A549 (cell line): ENCODE data around the gene PIWIL4. TPM values are rescaled to one million over a fixed set of nuclear protein-coding genes. Genes with fewer than 3 reads are reported as not detected.

Experiments used
- ATAC-seq, 2 experiments: fragments of 200-7000 bp in 1 of 2; fragments of >200 bp in 1 of 2; cut with Nextera tagmentation in 1 of 2; cut with Tn5 transposase in 1 of 2; 3 replicates each; pipeline versions ENCODE4 v1.8.0 to v1.9.1; 2018 to 2020; ENCODE audit warnings: mild to moderate bottlenecking in 1 of 2, moderate library complexity in 1 of 2
- CTCF ChIA-PET: fragments of 300-600 bp; sonication (Branson Sonifier 250); formaldehyde crosslinking; extraction: SDS; loops from one replicate; lab custom pipeline; 2021; ENCODE audit warnings: antibody characterized with exemption, inconsistent platforms; lab: Yijun Ruan, JAX
- POLR2A ChIA-PET: fragments of 350-600 bp; formaldehyde crosslinking; extraction: SDS; loops from one replicate; lab custom pipeline; 2021; ENCODE audit warnings: antibody characterized with exemption, inconsistent platforms; lab: Yijun Ruan, JAX
- DNase-seq, 2 experiments: peaks; one replicate each; pipeline versions ENCODE4 v3.0.0 to v3.0.0-alpha.2; 2011 to 2016; ENCODE audit warnings: low read depth in 1 of 2, low spot score in 1 of 2
- FAIRE-seq: peaks from 2 replicates; lab custom pipeline; 2011; peaks lifted over from hg19 to GRCh38; lab: Jason Lieb, UNC
- H3K27ac ChIP-seq, 2 experiments: fragments of >200 bp; sonication (Bioruptor Twin); formaldehyde crosslinking; 3 replicates each; pipeline ENCODE4 v1.5.1; 2016 to 2017
- H3K4me1 ChIP-seq: fragments of >200 bp; sonication (Bioruptor Twin); formaldehyde crosslinking; 3 replicates; pipeline ENCODE4 v1.6.1; 2016
- H3K4me2 ChIP-seq: fragments of >200 bp; sonication (Bioruptor Twin); formaldehyde crosslinking; 3 replicates; pipeline ENCODE4 v1.6.1; 2016
- H3K4me3 ChIP-seq: fragments of >200 bp; sonication (Bioruptor Twin); formaldehyde crosslinking; 3 replicates; pipeline ENCODE4 v1.5.1; 2016
- H3K9me3 ChIP-seq: fragments of >200 bp; sonication (Bioruptor Twin); formaldehyde crosslinking; 3 replicates; pipeline ENCODE4 v1.6.1; 2016
- CBX2 ChIP-seq: fragments of 200-600 bp; sonication (generic); IDR thresholded peaks from 2 replicates; pipeline ENCODE4 v1.6.1; 2016; ENCODE audit warnings: low read depth, mild to moderate bottlenecking, borderline replicate concordance
- CBX8 ChIP-seq: fragments of 200-600 bp; sonication (generic); IDR thresholded peaks from 2 replicates; pipeline ENCODE4 v1.6.1; 2016
- CEBPB ChIP-seq, 2 experiments: fragments of >200 bp in 1 of 2; sonication (Bioruptor Twin) in 1 of 2; formaldehyde crosslinking in 1 of 2; IDR thresholded peaks; 2 replicates each; pipeline ENCODE4 v1.6.1; 2012 to 2016
- CHD4 ChIP-seq: fragments of 200-600 bp; sonication (generic); IDR thresholded peaks from 2 replicates; pipeline ENCODE4 v1.6.1; 2016; ENCODE audit warnings: antibody characterized with exemption, mild to moderate bottlenecking, borderline replicate concordance
- E2F6 ChIP-seq: IDR thresholded peaks from 2 replicates; pipeline ENCODE4 v1.6.1; 2012; ENCODE audit warnings: low read depth, borderline replicate concordance
- EHMT2 ChIP-seq: fragments of 200-600 bp; sonication (generic); IDR thresholded peaks from 2 replicates; pipeline ENCODE4 v1.6.1; 2016; ENCODE audit warnings: antibody characterized with exemption, low read depth, mild to moderate bottlenecking, moderate library complexity
- EP300 ChIP-seq, 2 experiments: fragments of >200 bp; sonication (Bioruptor Twin); formaldehyde crosslinking; IDR thresholded peaks; 2 replicates in 1 of 2; 3 replicates in 1 of 2; pipeline ENCODE4 v1.6.1; 2016 to 2017
- ESRRA ChIP-seq: fragments of 150-350 bp; IDR thresholded peaks from 2 replicates; pipeline ENCODE4 v1.6.1; 2014; ENCODE audit warnings: mild to moderate bottlenecking, low read length, borderline replicate concordance
- FOSB ChIP-seq: fragments of 250-450 bp; sonication (Bioruptor Pico); IDR thresholded peaks from 2 replicates; pipeline ENCODE4 v1.5.0; 2020; ENCODE audit warnings: mild to moderate bottlenecking, moderate library complexity
- GATA3 ChIP-seq: IDR thresholded peaks from 2 replicates; pipeline ENCODE4 v1.6.1; 2012; ENCODE audit warnings: borderline replicate concordance
- HES2 ChIP-seq: fragments of >200 bp; sonication (Bioruptor Twin); formaldehyde crosslinking; IDR thresholded peaks from 2 replicates; pipeline ENCODE4 v1.6.1; 2016
- HEYL ChIP-seq: fragments of 250-450 bp; sonication (Bioruptor Pico); IDR thresholded peaks from 2 replicates; pipeline ENCODE4 v1.8.0; 2021; ENCODE audit warnings: mild to moderate bottlenecking, moderate library complexity
- HOXB5 ChIP-seq: fragments of 250-450 bp; sonication (Bioruptor Pico); IDR thresholded peaks from 2 replicates; pipeline ENCODE4 v1.5.0; 2020; ENCODE audit warnings: mild to moderate bottlenecking, moderate library complexity
- MAFK ChIP-seq: fragments of 450-650 bp; IDR thresholded peaks from 2 replicates; pipeline ENCODE4 v1.6.1; 2014; ENCODE audit not compliant: partially characterized antibody
- NFE2L2 ChIP-seq: fragments of 150-350 bp; conservative IDR thresholded peaks from 2 replicates; pipeline ENCODE4 v1.6.1; 2014; ENCODE audit warnings: low read length
- POLR2A ChIP-seq: IDR thresholded peaks from 2 replicates; pipeline ENCODE4 v1.6.1; 2012; ENCODE audit warnings: mild to moderate bottlenecking, low read length
- RARB ChIP-seq: fragments of 250-450 bp; sonication (Bioruptor Pico); IDR thresholded peaks from 2 replicates; pipeline ENCODE4 v1.8.0; 2021; ENCODE audit warnings: mild to moderate bottlenecking, moderate library complexity
- RCOR1 ChIP-seq: fragments of 150-350 bp; IDR thresholded peaks from 2 replicates; pipeline ENCODE4 v1.6.1; 2014; ENCODE audit warnings: antibody characterized with exemption, low read length, low read depth
- RNF2 ChIP-seq: fragments of 200-600 bp; sonication (generic); IDR thresholded peaks from 2 replicates; pipeline ENCODE4 v1.6.1; 2016; ENCODE audit warnings: low read depth, mild to moderate bottlenecking, antibody characterized with exemption, moderate library complexity, borderline replicate concordance
- SMC3 ChIP-seq: fragments of >200 bp; sonication (Bioruptor Twin); formaldehyde crosslinking; IDR thresholded peaks from 3 replicates; pipeline ENCODE4 v1.6.1; 2018; ENCODE audit warnings: inconsistent platforms
- TP53 ChIP-seq: fragments of 250-450 bp; sonication (Bioruptor Pico); IDR thresholded peaks from 2 replicates; pipeline ENCODE4 v1.5.0; 2021; ENCODE audit warnings: mild to moderate bottlenecking, moderate library complexity
- ZSCAN20 ChIP-seq: fragments of 250-450 bp; sonication (Bioruptor Pico); IDR thresholded peaks from 2 replicates; pipeline ENCODE4 v1.8.0; 2022; ENCODE audit warnings: mild to moderate bottlenecking, moderate library complexity
- WGBS: methylation state at CpG from one replicate; pipeline ENCODE4 v1.1.6; 2017; ENCODE audit errors: missing lambda C conversion rate; 5-methylcytosine and 5-hydroxymethylcytosine counted together
- polyA plus RNA-seq, 4 experiments: library from polyadenylated mRNA; depleted of rRNA in 3 of 4; stranded (reverse); fragments of >200 nt; fragmentation: RNase III in 1 of 4; extraction: RNeasy Plus Mini Kit Qiagen cat#74134 plus additional on column Dnase treatment in 1 of 4; gene quantifications; 2 replicates in 3 of 4; 3 replicates in 1 of 4; pipeline ENCODE4 v1.2.3, GENCODE V29; 2011 to 2017
- TF ChIP-seq, protein P1 (sequence below): fragments of 200-600 bp; sonication (generic); IDR thresholded peaks from 2 replicates; pipeline ENCODE4 v1.6.1; 2016; ENCODE audit warnings: antibody characterized with exemption, mild to moderate bottlenecking, moderate library complexity
- TF ChIP-seq, protein P2 (sequence below): fragments of 250-450 bp; sonication (Bioruptor Pico); IDR thresholded peaks from 2 replicates; pipeline ENCODE4 v1.5.0; 2021; ENCODE audit warnings: mild to moderate bottlenecking, moderate library complexity, borderline replicate concordance
- TF ChIP-seq, protein P3 (sequence below): fragments of 250-450 bp; sonication (Bioruptor Pico); IDR thresholded peaks from 2 replicates; pipeline ENCODE4 v1.5.0; 2020; ENCODE audit warnings: low read depth, mild to moderate bottlenecking, moderate library complexity

PIWIL4 gene
- polyA plus RNA-seq, 2 of the 4 experiments (the other 2 are of a cell fraction) = 0.28 to 0.35 TPM

DNA sequence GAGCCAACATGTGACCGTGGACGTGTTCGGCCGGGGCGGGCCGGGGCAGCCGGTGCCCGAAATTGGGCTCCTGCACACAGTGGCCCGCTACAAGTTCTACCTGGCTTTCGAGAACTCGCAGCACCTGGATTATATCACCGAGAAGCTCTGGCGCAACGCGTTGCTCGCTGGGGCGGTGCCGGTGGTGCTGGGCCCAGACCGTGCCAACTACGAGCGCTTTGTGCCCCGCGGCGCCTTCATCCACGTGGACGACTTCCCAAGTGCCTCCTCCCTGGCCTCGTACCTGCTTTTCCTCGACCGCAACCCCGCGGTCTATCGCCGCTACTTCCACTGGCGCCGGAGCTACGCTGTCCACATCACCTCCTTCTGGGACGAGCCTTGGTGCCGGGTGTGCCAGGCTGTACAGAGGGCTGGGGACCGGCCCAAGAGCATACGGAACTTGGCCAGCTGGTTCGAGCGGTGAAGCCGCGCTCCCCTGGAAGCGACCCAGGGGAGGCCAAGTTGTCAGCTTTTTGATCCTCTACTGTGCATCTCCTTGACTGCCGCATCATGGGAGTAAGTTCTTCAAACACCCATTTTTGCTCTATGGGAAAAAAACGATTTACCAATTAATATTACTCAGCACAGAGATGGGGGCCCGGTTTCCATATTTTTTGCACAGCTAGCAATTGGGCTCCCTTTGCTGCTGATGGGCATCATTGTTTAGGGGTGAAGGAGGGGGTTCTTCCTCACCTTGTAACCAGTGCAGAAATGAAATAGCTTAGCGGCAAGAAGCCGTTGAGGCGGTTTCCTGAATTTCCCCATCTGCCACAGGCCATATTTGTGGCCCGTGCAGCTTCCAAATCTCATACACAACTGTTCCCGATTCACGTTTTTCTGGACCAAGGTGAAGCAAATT, 21.7 kb upstream of the PIWIL4 start:
- DNase-seq (no peak), ATAC-seq (no peak), FAIRE-seq (no peak)
- Histone ChIP-seq H3K27ac (peak overlapping the region in 1 of 2 experiments; percentile 100; a peak in 2 of 6 replicates), H3K4me3 (no peak overlapping the region), H3K9me3 (no peaks in the 10 kb centered on the region), H3K4me1 (peaks cover 23% of the 10 kb centered on the region), H3K4me2 (peak overlapping the region; percentile 80)
- CTCF ChIA-PET = interaction anchor here (1.2 kb wide), 1 partner anchor 11 kb away, joined by 4 read pairs; no protein-coding TSS in a partner anchor
- POLR2A ChIA-PET = no interaction called here
- WGBS = 95% methylated on average over 43 of the region's 54 CpGs
- no peak for TF ChIP-seq EHMT2
- TF ChIP-seq CEBPB (IDR thresholded peaks at IDR 0.05) = no peak
- TF ChIP-seq ESRRA = no peak
- TF ChIP-seq CHD4 = no peak
- TF ChIP-seq NFE2L2 = no peak
- TF ChIP-seq, protein P1, sequence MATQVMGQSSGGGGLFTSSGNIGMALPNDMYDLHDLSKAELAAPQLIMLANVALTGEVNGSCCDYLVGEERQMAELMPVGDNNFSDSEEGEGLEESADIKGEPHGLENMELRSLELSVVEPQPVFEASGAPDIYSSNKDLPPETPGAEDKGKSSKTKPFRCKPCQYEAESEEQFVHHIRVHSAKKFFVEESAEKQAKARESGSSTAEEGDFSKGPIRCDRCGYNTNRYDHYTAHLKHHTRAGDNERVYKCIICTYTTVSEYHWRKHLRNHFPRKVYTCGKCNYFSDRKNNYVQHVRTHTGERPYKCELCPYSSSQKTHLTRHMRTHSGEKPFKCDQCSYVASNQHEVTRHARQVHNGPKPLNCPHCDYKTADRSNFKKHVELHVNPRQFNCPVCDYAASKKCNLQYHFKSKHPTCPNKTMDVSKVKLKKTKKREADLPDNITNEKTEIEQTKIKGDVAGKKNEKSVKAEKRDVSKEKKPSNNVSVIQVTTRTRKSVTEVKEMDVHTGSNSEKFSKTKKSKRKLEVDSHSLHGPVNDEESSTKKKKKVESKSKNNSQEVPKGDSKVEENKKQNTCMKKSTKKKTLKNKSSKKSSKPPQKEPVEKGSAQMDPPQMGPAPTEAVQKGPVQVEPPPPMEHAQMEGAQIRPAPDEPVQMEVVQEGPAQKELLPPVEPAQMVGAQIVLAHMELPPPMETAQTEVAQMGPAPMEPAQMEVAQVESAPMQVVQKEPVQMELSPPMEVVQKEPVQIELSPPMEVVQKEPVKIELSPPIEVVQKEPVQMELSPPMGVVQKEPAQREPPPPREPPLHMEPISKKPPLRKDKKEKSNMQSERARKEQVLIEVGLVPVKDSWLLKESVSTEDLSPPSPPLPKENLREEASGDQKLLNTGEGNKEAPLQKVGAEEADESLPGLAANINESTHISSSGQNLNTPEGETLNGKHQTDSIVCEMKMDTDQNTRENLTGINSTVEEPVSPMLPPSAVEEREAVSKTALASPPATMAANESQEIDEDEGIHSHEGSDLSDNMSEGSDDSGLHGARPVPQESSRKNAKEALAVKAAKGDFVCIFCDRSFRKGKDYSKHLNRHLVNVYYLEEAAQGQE = no peak
- TF ChIP-seq TP53 (CRISPR knock-in tag) = no peak
- no peak for TF ChIP-seq RNF2
- TF ChIP-seq HES2 = no peak
- no peak for TF ChIP-seq E2F6
- TF ChIP-seq ZSCAN20 (CRISPR knock-in tag) = no peak
- no peak for TF ChIP-seq SMC3
- no peak for TF ChIP-seq GATA3
- TF ChIP-seq, protein P2, sequence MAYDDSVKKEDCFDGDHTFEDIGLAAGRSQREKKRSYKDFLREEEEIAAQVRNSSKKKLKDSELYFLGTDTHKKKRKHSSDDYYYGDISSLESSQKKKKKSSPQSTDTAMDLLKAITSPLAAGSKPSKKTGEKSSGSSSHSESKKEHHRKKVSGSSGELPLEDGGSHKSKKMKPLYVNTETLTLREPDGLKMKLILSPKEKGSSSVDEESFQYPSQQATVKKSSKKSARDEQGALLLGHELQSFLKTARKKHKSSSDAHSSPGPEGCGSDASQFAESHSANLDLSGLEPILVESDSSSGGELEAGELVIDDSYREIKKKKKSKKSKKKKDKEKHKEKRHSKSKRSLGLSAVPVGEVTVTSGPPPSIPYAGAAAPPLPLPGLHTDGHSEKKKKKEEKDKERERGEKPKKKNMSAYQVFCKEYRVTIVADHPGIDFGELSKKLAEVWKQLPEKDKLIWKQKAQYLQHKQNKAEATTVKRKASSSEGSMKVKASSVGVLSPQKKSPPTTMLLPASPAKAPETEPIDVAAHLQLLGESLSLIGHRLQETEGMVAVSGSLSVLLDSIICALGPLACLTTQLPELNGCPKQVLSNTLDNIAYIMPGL (CRISPR knock-in tag) = no peak

GRCh38 chr11:94546162-94546470, 21.1 kb upstream of the PIWIL4 start:
- TF ChIP-seq CBX2 (no peak), RCOR1 (no peak), POLR2A (no peak), MAFK (no peak), HOXB5 (no peak), RARB (CRISPR knock-in tag) (no peak), EP300 (IDR thresholded peaks at IDR 0.05) (no peak), FOSB (no peak), ESRRA (no peak), HEYL (CRISPR knock-in tag) (no peak), CBX8 (no peak)
- TF ChIP-seq, protein P3, sequence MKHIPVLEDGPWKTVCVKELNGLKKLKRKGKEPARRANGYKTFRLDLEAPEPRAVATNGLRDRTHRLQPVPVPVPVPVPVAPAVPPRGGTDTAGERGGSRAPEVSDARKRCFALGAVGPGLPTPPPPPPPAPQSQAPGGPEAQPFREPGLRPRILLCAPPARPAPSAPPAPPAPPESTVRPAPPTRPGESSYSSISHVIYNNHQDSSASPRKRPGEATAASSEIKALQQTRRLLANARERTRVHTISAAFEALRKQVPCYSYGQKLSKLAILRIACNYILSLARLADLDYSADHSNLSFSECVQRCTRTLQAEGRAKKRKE = no peak
- H3K4me3 ChIP-seq = no peak overlapping the region
- H3K9me3 ChIP-seq = no peaks in the 10 kb centered on the region
- POLR2A ChIA-PET = no interaction called here
- FAIRE-seq (no peak), ATAC-seq (no peak), DNase-seq (no peak)
- H3K4me2 ChIP-seq = peak overlapping the region; percentile 80
- peaks cover 23% of the 10 kb centered on the region for H3K4me1 ChIP-seq
- CTCF ChIA-PET = interaction anchor here (1.2 kb wide), 1 partner anchor 10 kb away, joined by 4 read pairs; no protein-coding TSS in a partner anchor
- WGBS = 94% methylated on average over 2 of the region's 2 CpGs
- H3K27ac ChIP-seq = no peak overlapping the region
